Muscle of arm (tissue), 12 donors: ENCODE results near the gene EPDR1. TPM values are rescaled to one million over a fixed set of nuclear protein-coding genes. Genes with fewer than 3 reads are reported as not detected.
A peak's percentile ranks its signal among the peaks of the same experiment; 100 is the strongest.

Source experiments
- DNase-seq: peaks from one replicate; pipeline ENCODE4 v3.0.0-alpha.2; 2013
- polyA plus RNA-seq, 12 donors: library from polyadenylated mRNA; unstranded; fragments of 120-200 nt; gene quantifications; one replicate each; pipeline ENCODE4 v1.2.1, GENCODE V29; 2013; ENCODE audit not compliant: insufficient read length in 12 of 12

EPDR1 gene
- polyA plus RNA-seq, 12 donors, result 33.9 to 140 (median 102) TPM; not detected in 1

DNA sequence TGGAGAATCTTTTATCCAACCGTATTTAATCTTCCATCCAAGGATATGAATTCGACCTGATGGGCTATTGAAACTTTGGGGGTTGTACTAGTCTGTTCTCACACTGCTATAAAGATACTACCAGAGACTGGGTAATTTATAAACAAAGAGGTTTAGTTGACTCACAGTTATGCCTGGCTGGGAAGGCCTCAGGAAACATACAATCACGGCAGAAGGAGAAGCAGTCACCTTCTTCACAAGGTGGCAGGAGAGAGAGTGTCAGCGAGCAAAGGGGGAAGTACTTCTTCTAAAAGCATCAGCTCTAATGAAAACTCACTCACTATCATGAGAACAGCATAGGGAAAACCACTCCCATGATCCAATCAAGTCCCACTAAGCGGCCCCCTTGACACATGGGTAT is 43.8 kb downstream of the EPDR1 start:
- DNase-seq, result no peak

DNA sequence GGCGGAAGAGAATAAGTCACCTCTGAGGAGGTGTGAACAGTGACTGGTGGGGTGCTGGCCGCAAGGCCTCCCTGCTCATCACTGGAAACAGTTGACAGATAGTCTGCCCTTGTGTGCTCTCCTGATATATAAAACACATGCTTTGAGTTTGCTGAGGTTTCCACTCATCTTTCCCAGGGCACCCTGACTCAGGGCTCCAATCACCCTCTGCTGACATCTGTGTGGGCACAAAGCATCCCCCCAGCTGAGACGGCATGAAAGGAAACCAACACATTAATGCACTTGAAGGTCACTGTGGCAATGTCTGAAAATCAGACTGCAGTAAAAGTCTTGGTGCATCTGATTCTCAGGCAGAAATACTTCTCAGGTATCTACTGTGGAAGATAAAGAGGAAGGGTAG is 49.8 kb downstream of the EPDR1 start:
- DNase-seq, result no peak

DNA sequence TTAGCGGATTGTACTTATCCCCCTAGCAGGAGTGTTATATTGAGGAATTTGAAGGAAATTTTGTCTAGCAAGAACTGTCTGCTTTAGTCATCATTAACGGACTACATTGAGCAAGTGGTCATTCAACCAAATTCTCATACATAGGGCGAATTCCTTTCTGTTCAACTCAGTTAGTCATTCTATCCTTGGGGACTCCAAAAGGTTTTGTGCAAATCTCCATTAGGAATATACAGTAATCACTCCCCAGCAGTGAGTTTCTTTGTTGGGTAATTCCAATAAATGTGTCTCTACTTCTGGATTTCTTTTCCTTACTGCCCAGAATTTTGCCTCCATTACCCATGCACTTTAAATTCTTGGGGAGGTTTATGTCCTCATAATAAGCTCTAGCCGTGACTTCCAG is 51.1 kb downstream of the EPDR1 start:
- DNase-seq, result no peak

- DNase-seq, result no peak
These were observed 53.5 kb downstream of the EPDR1 start for GRCh38 chr7:37973915-37974314.

GRCh38 chr7:37974711-37975110 is 54.3 kb downstream of the EPDR1 start:
- no peak for DNase-seq

DNA sequence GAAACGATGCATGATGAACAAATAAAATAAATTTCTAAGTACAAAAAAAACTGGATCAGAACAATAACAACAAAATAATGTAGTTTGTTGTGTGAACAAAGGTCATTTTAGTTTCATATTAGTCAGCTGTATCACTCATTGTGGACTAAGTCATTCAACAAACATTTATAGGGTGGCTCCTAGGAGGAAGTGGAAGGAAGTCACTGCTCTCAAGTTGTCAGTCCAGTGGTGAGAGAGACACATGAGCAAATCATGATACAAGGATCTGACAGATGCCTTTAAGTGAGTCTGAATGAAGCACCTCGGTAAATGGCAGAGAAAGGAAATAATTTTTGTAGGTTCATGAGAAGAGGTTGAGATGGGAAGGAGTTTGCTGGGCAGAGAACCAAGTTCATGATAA is 56.8 kb downstream of the EPDR1 start:
- no peak for DNase-seq

GRCh38 chr7:37981664-37982063 is 61.2 kb downstream of the EPDR1 start:
- DNase-seq, result no peak

GRCh38 chr7:37982423-37982822 is 62.0 kb downstream of the EPDR1 start:
- no peak for DNase-seq

DNA sequence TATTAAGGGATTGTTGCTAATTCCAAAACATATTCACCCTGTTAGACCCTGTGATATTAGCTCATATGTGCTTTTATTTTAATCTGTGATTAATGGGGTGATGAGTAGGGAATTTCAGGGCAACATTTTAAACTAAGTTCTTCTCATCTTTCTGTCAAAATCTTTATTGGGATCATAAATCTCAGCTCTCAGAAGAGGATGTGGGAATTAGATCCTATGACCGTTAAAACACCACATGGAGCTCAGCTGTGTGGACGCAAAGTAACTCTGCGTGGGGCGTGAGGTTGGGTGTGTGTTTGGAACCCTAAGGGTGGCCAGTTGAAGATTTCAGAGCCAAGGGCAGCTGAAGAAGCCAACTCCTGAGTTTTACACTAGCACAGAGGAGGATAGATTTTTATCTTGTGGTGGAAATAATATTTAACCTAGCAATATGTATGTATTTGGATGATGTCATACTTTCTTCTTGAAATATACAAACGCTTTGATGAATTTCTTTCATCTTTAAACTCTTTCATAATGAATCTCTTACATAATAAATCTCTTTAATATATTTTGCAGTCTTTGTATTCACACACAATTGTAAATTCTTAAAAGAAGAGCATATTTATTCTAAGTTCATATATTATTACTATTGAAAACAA is 64.4 kb downstream of the EPDR1 start:
- no peak for DNase-seq

DNA sequence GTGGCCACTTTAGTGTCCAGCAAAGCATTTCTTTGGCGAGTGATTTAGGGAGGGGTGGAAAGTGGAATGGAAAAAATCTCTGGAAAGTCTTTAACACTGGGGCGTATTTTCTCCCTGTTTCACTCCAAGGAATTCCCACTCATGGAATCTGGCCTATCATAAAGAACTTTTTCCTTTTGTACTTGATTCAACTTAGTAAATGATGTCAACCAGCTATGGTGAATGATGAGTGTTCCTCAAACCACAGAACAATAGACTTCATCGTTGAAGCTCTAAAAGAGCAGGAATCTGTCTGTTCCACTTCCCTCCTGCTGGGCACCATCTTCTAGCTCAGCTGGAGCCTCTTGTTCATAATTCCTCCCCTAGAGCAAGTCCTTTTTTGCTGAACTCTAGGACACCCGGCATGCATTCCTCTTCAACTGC is 66.5 kb downstream of the EPDR1 start:
- DNase-seq, result peak; percentile 25

DNA sequence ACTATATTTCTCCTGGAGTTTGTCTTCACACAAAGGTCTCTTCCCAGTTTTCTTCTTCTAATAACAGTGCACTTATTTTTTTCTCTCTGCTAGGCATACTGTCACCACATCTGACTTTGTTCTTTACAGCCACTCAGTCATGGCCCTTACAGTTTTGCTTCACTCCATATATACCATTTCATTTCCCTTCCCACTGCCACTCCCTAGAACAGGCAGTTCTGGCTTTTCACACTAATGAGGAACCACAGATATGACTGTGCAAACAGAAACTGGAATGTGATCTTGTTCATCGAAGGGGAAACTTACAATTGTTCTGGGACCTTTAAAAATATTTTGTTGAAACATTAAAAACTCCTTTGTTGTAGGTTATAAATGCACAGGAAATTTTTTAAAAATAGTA is 67.3 kb downstream of the EPDR1 start:
- DNase-seq, result no peak

- DNase-seq, result no peak
These were observed 68.5 kb downstream of the EPDR1 start for GRCh38 chr7:37988721-37989650.

- DNase-seq, result no peak
These were observed 69.9 kb downstream of the EPDR1 start for GRCh38 chr7:37990337-37990736.

DNA sequence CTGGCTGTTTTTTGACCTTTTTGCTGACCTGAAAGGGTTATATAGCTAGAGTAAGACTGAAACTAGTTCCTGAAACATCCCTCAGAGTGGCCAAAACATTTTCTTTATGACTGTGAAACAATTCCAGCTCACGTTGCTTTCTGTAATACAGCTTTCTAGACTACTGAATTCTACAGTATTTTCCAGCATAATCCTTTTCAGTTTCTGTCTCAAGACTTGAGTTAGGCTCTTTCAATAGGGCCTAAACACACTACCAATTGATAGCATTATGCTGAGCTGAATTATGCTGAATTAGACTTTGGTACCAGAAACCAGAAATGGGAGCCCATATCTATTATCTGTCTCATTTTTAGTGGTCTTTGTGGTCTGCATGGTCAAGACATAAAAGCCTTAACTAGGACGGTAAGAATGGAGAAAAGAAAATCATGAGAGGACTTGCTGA is 72.6 kb downstream of the EPDR1 start:
- DNase-seq, result no peak

- no peak for DNase-seq
These were observed 79.2 kb downstream of the EPDR1 start for GRCh38 chr7:37999673-38000072.

GRCh38 chr7:38000272-38000671 is 79.8 kb downstream of the EPDR1 start:
- DNase-seq, result no peak

Other genes with a start within 250 kb of the EPDR1 start
- gene GPR141, start 236.9 kb upstream of the EPDR1 start, polyA plus RNA-seq, result under 1 TPM in 9 of 12 donors, not detected in 3; 0.20 to 0.53 (median 0.35) TPM
- gene NME8, start 72.0 kb upstream of the EPDR1 start, polyA plus RNA-seq, result under 1 TPM in 2 of 12 donors, not detected in 10; 0.30 to 0.36 TPM
- gene SFRP4, start 3.8 kb upstream of the EPDR1 start, polyA plus RNA-seq, result 10 to 100 TPM in 11 of 12 donors, not detected in 1; 14.3 to 49.7 (median 19.1) TPM